ENCODE results near the gene ARFRP1. TPM values are rescaled to one million over a fixed set of nuclear protein-coding genes. Genes with fewer than 3 reads are reported as not detected.

Gene ARFRP1
- total RNA-seq, 1 experiment from 2014 or later = 30.2 TPM

GRCh38 chr20:63752411-63753101 is 44.8 kb upstream of the ARFRP1 start:
- TF ChIP-seq NR3C1 (CRISPR knock-in tag; conservative IDR thresholded peaks at IDR 0.05; ENCODE audit: low read depth) (no peak), MAX (CRISPR knock-in tag; IDR thresholded peaks at IDR 0.05) (peak; percentile 50; the same call in 1 of the 2 replicates), NFYB (CRISPR knock-in tag; conservative IDR thresholded peaks at IDR 0.05; ENCODE audit: low read depth) (no peak), FOXP4 (CRISPR knock-in tag; IDR thresholded peaks at IDR 0.05) (no peak), CREM (CRISPR knock-in tag; IDR thresholded peaks at IDR 0.05) (no peak), EMX1 (CRISPR knock-in tag; IDR thresholded peaks at IDR 0.05) (no peak), ZBTB21 (CRISPR knock-in tag; IDR thresholded peaks at IDR 0.05; ENCODE audit: borderline replicate concordance) (no peak), TEAD1 (CRISPR knock-in tag; IDR thresholded peaks at IDR 0.05) (no peak), ZNF423 (CRISPR knock-in tag; IDR thresholded peaks at IDR 0.05) (no peak), ZNF317 (CRISPR knock-in tag; IDR thresholded peaks at IDR 0.05; ENCODE audit: borderline replicate concordance, low read depth) (no peak), FOXP1 (CRISPR knock-in tag; IDR thresholded peaks at IDR 0.05; ENCODE audit: borderline replicate concordance) (0 out of 2 replicates have a peak, but pooled peaks have one; percentile 40), PREB (CRISPR knock-in tag; IDR thresholded peaks at IDR 0.05; ENCODE audit: borderline replicate concordance) (no peak), ZNF396 (CRISPR knock-in tag; IDR thresholded peaks at IDR 0.05; ENCODE audit: borderline replicate concordance) (no peak), ZMAT4 (CRISPR knock-in tag; IDR thresholded peaks at IDR 0.05) (no peak), ZNF671 (CRISPR knock-in tag; IDR thresholded peaks at IDR 0.05) (no peak)
- no peak overlapping the region for H3K27ac Mint-ChIP-seq
- DNase-seq (ENCODE audit: low spot score) (peak; percentile 39), ATAC-seq (peak; percentile 13; the same call in 1 of the 2 replicates)
- ChIA-PET CTCF (interaction anchor here (0.9 to 4.3 kb wide), 4 partner anchors 12 to 228 kb away, joined by 3 to 29 read pairs (median 3); no protein-coding TSS in a partner anchor), POLR2A (no interaction called here)
- no peaks in the 10 kb centered on the region for H3K36me3 Mint-ChIP-seq
- no peaks in the 10 kb centered on the region for H3K9me3 Mint-ChIP-seq
- H3K4me1 Mint-ChIP-seq = peaks cover 10% of the 10 kb centered on the region
- no peaks in the 10 kb centered on the region for H3K27me3 Mint-ChIP-seq (ENCODE audit: low read depth)
- no peak overlapping the region for H3K4me3 Mint-ChIP-seq

GRCh38 chr20:63751471-63752271 is 43.9 kb upstream of the ARFRP1 start:
- Mint-ChIP-seq H3K36me3 (no peaks in the 10 kb centered on the region), H3K4me3 (no peak overlapping the region), H3K27ac (peak overlapping the region; percentile 79), H3K9me3 (no peaks in the 10 kb centered on the region), H3K4me1 (peaks cover 10% of the 10 kb centered on the region), H3K27me3 (ENCODE audit: low read depth) (no peaks in the 10 kb centered on the region)
- POLR2A ChIA-PET = no interaction called here
- CTCF ChIA-PET = interaction anchor here (0.6 to 4.3 kb wide), 7 partner anchors 10 to 369 kb away, joined by 3 to 29 read pairs (median 4); no protein-coding TSS in a partner anchor
- no peak; the same call in 1 of the 2 replicates for ATAC-seq
- DNase-seq (ENCODE audit: low spot score) = peak; percentile 57
- TF ChIP-seq ZNF121 (CRISPR knock-in tag; IDR thresholded peaks at IDR 0.05) (no peak), ATF1 (CRISPR knock-in tag; IDR thresholded peaks at IDR 0.05) (no peak), HMGXB4 (CRISPR knock-in tag; IDR thresholded peaks at IDR 0.05) (no peak), PRDM15 (CRISPR knock-in tag; IDR thresholded peaks at IDR 0.05) (no peak), ZNF423 (CRISPR knock-in tag; IDR thresholded peaks at IDR 0.05) (no peak), FOXK1 (CRISPR knock-in tag; IDR thresholded peaks at IDR 0.05) (no peak), TEAD4 (CRISPR knock-in tag; IDR thresholded peaks at IDR 0.05) (no peak), FOXP1 (CRISPR knock-in tag; IDR thresholded peaks at IDR 0.05; ENCODE audit: borderline replicate concordance) (no peak)
